ENCODE measurements around the gene ATXN7L1. TPM values are rescaled to one million over a fixed set of nuclear protein-coding genes. Genes with fewer than 3 reads are reported as not detected.
"Not testable (repeated sequence)": the region's sequence is repeated elsewhere in the genome, so short reads cannot be mapped to it uniquely, and the experiment has no call there.

The ATXN7L1 gene
- total RNA-seq, 3 donors from 2014 or later: 2.5 to 5.5 (median 5.4) TPM

- ATAC-seq (no peak), DNase-seq (no peak)
- Mint-ChIP-seq H3K9me3 (no peaks in the 10 kb centered on the region), H3K4me3 (no peak overlapping the region), H3K27me3 (ENCODE audit: low read depth) (no peaks in the 10 kb centered on the region), H3K4me1 (ENCODE audit: low read depth) (no peaks in the 10 kb centered on the region), H3K36me3 (ENCODE audit: insufficient read depth) (peaks cover 19% of the 10 kb centered on the region)
Measured at GRCh38 chr7:105611856-105612775, 264.3 kb downstream of the ATXN7L1 start.

GRCh38 chr7:105610165-105610930 lies 266.1 kb downstream of the ATXN7L1 start:
- Mint-ChIP-seq H3K4me1 (ENCODE audit: low read depth) (no peaks in the 10 kb centered on the region), H3K9me3 (no peaks in the 10 kb centered on the region), H3K4me3 (no peak overlapping the region), H3K27me3 (ENCODE audit: low read depth) (no peaks in the 10 kb centered on the region), H3K36me3 (ENCODE audit: insufficient read depth) (peaks cover 22% of the 10 kb centered on the region)
- no peak for DNase-seq
- ATAC-seq: no peak

- Mint-ChIP-seq H3K27me3 (ENCODE audit: low read depth) (peaks cover 4% of the 10 kb centered on the region), H3K36me3 (ENCODE audit: insufficient read depth) (peaks cover 5% of the 10 kb centered on the region), H3K4me1 (ENCODE audit: low read depth) (no peaks in the 10 kb centered on the region), H3K4me3 (no peak overlapping the region), H3K9me3 (no peaks in the 10 kb centered on the region)
- ATAC-seq (no peak), DNase-seq (no peak)
Measured at GRCh38 chr7:105602325-105603305, 273.8 kb downstream of the ATXN7L1 start.

GRCh38 chr7:105600720-105601550 lies 275.5 kb downstream of the ATXN7L1 start:
- Mint-ChIP-seq H3K9me3 (no peaks in the 10 kb centered on the region), H3K4me1 (ENCODE audit: low read depth) (no peaks in the 10 kb centered on the region), H3K4me3 (no peak overlapping the region), H3K27me3 (ENCODE audit: low read depth) (peaks cover 4% of the 10 kb centered on the region), H3K36me3 (ENCODE audit: insufficient read depth) (no peaks in the 10 kb centered on the region)
- DNase-seq (no peak), ATAC-seq (no peak)

- Mint-ChIP-seq H3K4me3 (no peak overlapping the region), H3K36me3 (ENCODE audit: insufficient read depth) (no peaks in the 10 kb centered on the region), H3K27me3 (ENCODE audit: low read depth) (peaks cover 4% of the 10 kb centered on the region), H3K9me3 (no peaks in the 10 kb centered on the region), H3K4me1 (ENCODE audit: low read depth) (no peaks in the 10 kb centered on the region)
- no peak for DNase-seq
- no peak for ATAC-seq
Measured at GRCh38 chr7:105599551-105599950, 276.8 kb downstream of the ATXN7L1 start.

- H3K9me3 Mint-ChIP-seq; H3K4me1 Mint-ChIP-seq (ENCODE audit: low read depth); H3K4me3 Mint-ChIP-seq; ATAC-seq; DNase-seq; H3K36me3 Mint-ChIP-seq (ENCODE audit: insufficient read depth); H3K27me3 Mint-ChIP-seq (ENCODE audit: low read depth): not testable (repeated sequence)
Measured at GRCh38 chr7:105599080-105599479, 277.3 kb downstream of the ATXN7L1 start.

- no peaks in the 10 kb centered on the region for H3K4me1 Mint-ChIP-seq (ENCODE audit: low read depth)
- no peak overlapping the region for H3K4me3 Mint-ChIP-seq
- H3K9me3 Mint-ChIP-seq: no peaks in the 10 kb centered on the region
- peaks cover 1% of the 10 kb centered on the region for H3K27me3 Mint-ChIP-seq (ENCODE audit: low read depth)
- no peak for DNase-seq
- no peak for ATAC-seq
- H3K36me3 Mint-ChIP-seq (ENCODE audit: insufficient read depth): no peaks in the 10 kb centered on the region
Measured at GRCh38 chr7:105596866-105597265, 279.5 kb downstream of the ATXN7L1 start.

- H3K4me1 Mint-ChIP-seq (ENCODE audit: low read depth): peaks cover 4% of the 10 kb centered on the region
- ATAC-seq: no peak
Measured at GRCh38 chr7:105594034-105594433, 282.4 kb downstream of the ATXN7L1 start.

GRCh38 chr7:105591522-105591921 lies 284.9 kb downstream of the ATXN7L1 start:
- ATAC-seq: no peak
- Mint-ChIP-seq H3K9me3 (no peaks in the 10 kb centered on the region), H3K27me3 (ENCODE audit: low read depth) (no peaks in the 10 kb centered on the region), H3K36me3 (ENCODE audit: insufficient read depth) (no peaks in the 10 kb centered on the region), H3K4me3 (no peak overlapping the region), H3K4me1 (ENCODE audit: low read depth) (peaks cover 11% of the 10 kb centered on the region)
- DNase-seq: no peak

More at GRCh38 chr7:105594034-105594433, 282.4 kb downstream of the ATXN7L1 start:
- Mint-ChIP-seq H3K27me3 (ENCODE audit: low read depth) (no peaks in the 10 kb centered on the region), H3K4me3 (no peak overlapping the region), H3K9me3 (no peaks in the 10 kb centered on the region), H3K36me3 (ENCODE audit: insufficient read depth) (no peaks in the 10 kb centered on the region)
- DNase-seq: no peak

- Mint-ChIP-seq H3K36me3 (ENCODE audit: insufficient read depth) (no peaks in the 10 kb centered on the region), H3K27me3 (ENCODE audit: low read depth) (no peaks in the 10 kb centered on the region), H3K9me3 (no peaks in the 10 kb centered on the region), H3K4me1 (ENCODE audit: low read depth) (peaks cover 11% of the 10 kb centered on the region), H3K4me3 (no peak overlapping the region)
- ATAC-seq (no peak), DNase-seq (no peak)
Measured at GRCh38 chr7:105590793-105591192, 285.6 kb downstream of the ATXN7L1 start.

GRCh38 chr7:105589356-105590077 lies 286.9 kb downstream of the ATXN7L1 start:
- Mint-ChIP-seq H3K27me3 (ENCODE audit: low read depth) (no peaks in the 10 kb centered on the region), H3K36me3 (ENCODE audit: insufficient read depth) (no peaks in the 10 kb centered on the region), H3K9me3 (peaks cover 2% of the 10 kb centered on the region), H3K4me3 (no peak overlapping the region), H3K4me1 (ENCODE audit: low read depth) (peaks cover 11% of the 10 kb centered on the region)
- DNase-seq (peak; percentile 28), ATAC-seq (peak; percentile 84 to 89)

GRCh38 chr7:105587909-105588635 lies 288.3 kb downstream of the ATXN7L1 start:
- H3K4me1 Mint-ChIP-seq (ENCODE audit: low read depth): peaks cover 11% of the 10 kb centered on the region
- H3K9me3 Mint-ChIP-seq: peaks cover 8% of the 10 kb centered on the region
- H3K36me3 Mint-ChIP-seq (ENCODE audit: insufficient read depth): peaks cover 1% of the 10 kb centered on the region
- no peaks in the 10 kb centered on the region for H3K27me3 Mint-ChIP-seq (ENCODE audit: low read depth)
- ATAC-seq: peak in 1 of 2 donors; percentile 47
- H3K4me3 Mint-ChIP-seq: no peak overlapping the region
- DNase-seq: no peak
